NCI-H1417 (cell line): ENCODE data around the gene GAL3ST3.
A peak's percentile ranks its signal among the peaks of the same experiment; 100 is the strongest.
"Not testable (repeated sequence)": the region's sequence is repeated elsewhere in the genome, so short reads cannot be mapped to it uniquely, and the experiment has no call there.

Experiments
- DNase-seq, 3 experiments: peaks; one replicate each; lab custom pipeline; 2025; lab: John Stamatoyannopoulos, UW

GAL3ST3 gene

GRCh38 chr11:66012946-66013761 lies 35.8 kb downstream of the GAL3ST3 start:
- DNase-seq = no peak

- no peak for DNase-seq
Measured at GRCh38 chr11:66012371-66012945, 36.5 kb downstream of the GAL3ST3 start.

- DNase-seq = peak in 2 of 3 experiments; percentile 42 to 45
Measured at GRCh38 chr11:66011785-66012303, 37.1 kb downstream of the GAL3ST3 start, which contains the start of gene CST6. CST6 (plus strand) TSS chr11:66012008; CDS start chr11:66012045, 37 bp downstream.

- no peak for DNase-seq
Measured at GRCh38 chr11:66011239-66011784, 37.6 kb downstream of the GAL3ST3 start.

- DNase-seq = not testable (repeated sequence)
Measured at GRCh38 chr11:66010036-66010435, 38.9 kb downstream of the GAL3ST3 start.

- DNase-seq = no peak
Measured at GRCh38 chr11:66008468-66009101, 40.4 kb downstream of the GAL3ST3 start.

GRCh38 chr11:66008095-66008467 lies 40.9 kb downstream of the GAL3ST3 start:
- no peak for DNase-seq

- no peak for DNase-seq
Measured at GRCh38 chr11:66007201-66007634, 41.7 kb downstream of the GAL3ST3 start.

GRCh38 chr11:66006891-66007176 lies 42.1 kb downstream of the GAL3ST3 start:
- DNase-seq = no peak

GRCh38 chr11:66006134-66006890 lies 42.6 kb downstream of the GAL3ST3 start:
- no peak for DNase-seq

GRCh38 chr11:66004186-66004585 lies 44.8 kb downstream of the GAL3ST3 start:
- no peak for DNase-seq

- peak in 1 of 3 experiments; percentile 42 for DNase-seq
Measured at GRCh38 chr11:66003291-66003690, 45.7 kb downstream of the GAL3ST3 start.

GRCh38 chr11:66002648-66003225 lies 46.2 kb downstream of the GAL3ST3 start:
- peak in 1 of 3 experiments; percentile 53 for DNase-seq

GRCh38 chr11:66001942-66002647 lies 46.9 kb downstream of the GAL3ST3 start, which contains the start of the genes BANF1 and EIF1AD:
BANF1 (plus strand) TSS chr11:66002503; CDS start chr11:66003251, 748 bp downstream.
EIF1AD (minus strand) TSS chr11:66002157; CDS start chr11:66000389, 1,768 bp downstream.
- DNase-seq = peak; percentile 94 to 100 (median 100)

- no peak for DNase-seq
Measured at GRCh38 chr11:65997286-65997685, 51.7 kb downstream of the GAL3ST3 start.

GRCh38 chr11:65992056-65992455 lies 56.9 kb downstream of the GAL3ST3 start:
- DNase-seq = no peak
